Chondrocyte (in vitro differentiated cells): ENCODE measurements around the gene ACAT1. TPM values are rescaled to one million over a fixed set of nuclear protein-coding genes. Genes with fewer than 3 reads are reported as not detected.
A peak's percentile ranks its signal among the peaks of the same experiment; 100 is the strongest.

ENCODE experiments used
- DNase-seq: peaks from one replicate; pipeline ENCODE4 v3.0.0; 2021; ENCODE audit warnings: mixed read lengths, low spot score
- H3K27ac Mint-ChIP-seq: one replicate; pipeline ENCODE4 v1.8.0; 2021; ENCODE audit warnings: mild to moderate bottlenecking, moderate library complexity, mixed read lengths; ENCODE audit not compliant: unreplicated experiment
- H3K27me3 Mint-ChIP-seq: 2 replicates; pipeline ENCODE4 v1.8.0; 2021; ENCODE audit warnings: low read depth, mixed read lengths
- H3K36me3 Mint-ChIP-seq: 2 replicates; pipeline ENCODE4 v1.8.0; 2021; ENCODE audit warnings: low read depth, mixed read lengths
- H3K4me1 Mint-ChIP-seq: 2 replicates; pipeline ENCODE4 v1.8.0; 2021; ENCODE audit warnings: low read depth, mild to moderate bottlenecking, mixed read lengths
- H3K4me3 Mint-ChIP-seq: one replicate; pipeline ENCODE4 v1.8.0; 2021; ENCODE audit warnings: mild to moderate bottlenecking, moderate library complexity, mixed read lengths; ENCODE audit not compliant: unreplicated experiment
- H3K9me3 Mint-ChIP-seq: 2 replicates; pipeline ENCODE4 v1.8.0; 2021; ENCODE audit warnings: low read depth, mixed read lengths
- CTCF ChIP-seq: fragments of 200-600 bp; sonication (generic); IDR thresholded peaks from 2 replicates; pipeline ENCODE4 v1.5.0; 2021; ENCODE audit warnings: antibody characterized with exemption, mild to moderate bottlenecking, moderate library complexity
- total RNA-seq: library from RNA; stranded (reverse); gene quantifications from 3 replicates; pipeline ENCODE4 v1.2.1, GENCODE V29; 2021

The ACAT1 gene
- total RNA-seq, 1 donor from 2014 or later = 43.1 TPM

- Mint-ChIP-seq H3K36me3 (peaks cover 18% of the 10 kb centered on the region), H3K9me3 (no peaks in the 10 kb centered on the region), H3K4me1 (no peaks in the 10 kb centered on the region), H3K27me3 (no peaks in the 10 kb centered on the region), H3K27ac (no peak overlapping the region), H3K4me3 (no peak overlapping the region)
- TF ChIP-seq CTCF = no peak
- DNase-seq = no peak
These were observed 24.2 kb upstream of the ACAT1 start for GRCh38 chr11:108097179-108097578.

- DNase-seq = no peak
- peaks cover 14% of the 10 kb centered on the region for H3K36me3 Mint-ChIP-seq
- no peak overlapping the region for H3K4me3 Mint-ChIP-seq
- no peak for TF ChIP-seq CTCF
- H3K27me3 Mint-ChIP-seq = no peaks in the 10 kb centered on the region
- H3K27ac Mint-ChIP-seq = no peak overlapping the region
- no peaks in the 10 kb centered on the region for H3K4me1 Mint-ChIP-seq
- no peaks in the 10 kb centered on the region for H3K9me3 Mint-ChIP-seq
These were observed 20.1 kb upstream of the ACAT1 start for GRCh38 chr11:108101090-108101775.

- no peak for TF ChIP-seq CTCF
- H3K4me1 Mint-ChIP-seq = peaks cover 6% of the 10 kb centered on the region
- no peak overlapping the region for H3K27ac Mint-ChIP-seq
- H3K4me3 Mint-ChIP-seq = no peak overlapping the region
- no peaks in the 10 kb centered on the region for H3K27me3 Mint-ChIP-seq
- no peaks in the 10 kb centered on the region for H3K9me3 Mint-ChIP-seq
- peaks cover 8% of the 10 kb centered on the region for H3K36me3 Mint-ChIP-seq
- no peak for DNase-seq
These were observed 10.2 kb upstream of the ACAT1 start for GRCh38 chr11:108111126-108111525.

GRCh38 chr11:108112057-108112456 is 9.3 kb upstream of the ACAT1 start:
- Mint-ChIP-seq H3K36me3 (peaks cover 8% of the 10 kb centered on the region), H3K9me3 (no peaks in the 10 kb centered on the region), H3K27ac (no peak overlapping the region), H3K4me1 (peaks cover 6% of the 10 kb centered on the region), H3K27me3 (no peaks in the 10 kb centered on the region), H3K4me3 (no peak overlapping the region)
- TF ChIP-seq CTCF = no peak
- no peak for DNase-seq

GRCh38 chr11:108115500-108116140 is 5.7 kb upstream of the ACAT1 start:
- Mint-ChIP-seq H3K27me3 (no peaks in the 10 kb centered on the region), H3K27ac (peak overlapping the region; percentile 57), H3K4me1 (peaks cover 6% of the 10 kb centered on the region), H3K4me3 (no peak overlapping the region), H3K36me3 (peaks cover 8% of the 10 kb centered on the region), H3K9me3 (no peaks in the 10 kb centered on the region)
- DNase-seq = no peak
- TF ChIP-seq CTCF = no peak
